GM18499 (cell line): ENCODE data around the gene HP1BP3.

Source experiments
- ATAC-seq: cut with Tn5 transposase; IDR thresholded peaks from one replicate; pipeline ENCODE4 v1.9.1; 2021; ENCODE audit warnings: moderate number of reproducible peaks; ENCODE audit not compliant: insufficient read depth, unreplicated experiment

The HP1BP3 gene

DNA sequence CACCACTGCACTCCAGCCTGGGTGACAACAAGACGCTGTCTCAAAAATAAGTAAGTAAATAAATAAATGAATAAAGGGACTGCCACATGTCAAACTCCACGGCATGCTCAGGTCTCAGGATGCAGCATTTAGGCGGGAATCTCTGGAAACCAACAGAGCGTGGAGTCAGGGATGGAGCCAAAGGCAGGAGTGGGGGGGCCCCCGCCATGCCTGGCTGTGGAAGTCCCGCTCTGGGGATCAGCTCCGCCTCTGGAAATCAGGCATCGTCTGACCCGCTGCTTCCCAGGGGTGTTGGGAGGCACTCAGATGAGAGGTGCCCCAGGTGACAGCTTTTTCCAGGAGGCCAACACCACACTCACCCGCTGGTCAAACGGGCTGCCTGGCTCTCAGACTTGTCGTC is 89.5 kb downstream of the HP1BP3 start:
- no peak for ATAC-seq

- no peak for ATAC-seq
These were observed 90.4 kb downstream of the HP1BP3 start for GRCh38 chr1:20696397-20697333.

- ATAC-seq: no peak
These were observed 91.6 kb downstream of the HP1BP3 start for GRCh38 chr1:20695515-20695914.

DNA sequence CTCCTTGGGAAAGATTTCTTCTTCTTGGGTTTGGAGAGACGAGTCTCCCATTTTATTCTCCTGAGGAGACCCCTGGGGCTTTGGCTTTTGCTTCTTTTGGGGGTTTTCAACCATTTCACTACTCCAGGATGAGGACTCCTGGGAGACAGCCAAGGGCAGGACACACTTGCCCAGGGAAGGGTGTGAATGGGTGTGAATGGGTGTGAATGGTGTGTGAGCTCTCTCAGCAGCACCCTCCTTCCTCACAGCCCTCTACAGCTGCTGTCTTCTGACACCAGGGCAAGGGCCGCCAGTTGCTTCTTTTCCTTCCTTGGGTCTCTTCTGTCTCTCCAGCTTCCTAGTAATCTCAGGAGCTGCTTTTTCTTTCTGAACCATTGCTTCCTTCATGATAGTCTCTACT is 93.5 kb downstream of the HP1BP3 start:
- ATAC-seq: no peak
